ENCODE data around the gene C3orf62.
"Not testable (repeated sequence)": the region's sequence is repeated elsewhere in the genome, so short reads cannot be mapped to it uniquely, and the experiment has no call there.

C3orf62 gene

DNA sequence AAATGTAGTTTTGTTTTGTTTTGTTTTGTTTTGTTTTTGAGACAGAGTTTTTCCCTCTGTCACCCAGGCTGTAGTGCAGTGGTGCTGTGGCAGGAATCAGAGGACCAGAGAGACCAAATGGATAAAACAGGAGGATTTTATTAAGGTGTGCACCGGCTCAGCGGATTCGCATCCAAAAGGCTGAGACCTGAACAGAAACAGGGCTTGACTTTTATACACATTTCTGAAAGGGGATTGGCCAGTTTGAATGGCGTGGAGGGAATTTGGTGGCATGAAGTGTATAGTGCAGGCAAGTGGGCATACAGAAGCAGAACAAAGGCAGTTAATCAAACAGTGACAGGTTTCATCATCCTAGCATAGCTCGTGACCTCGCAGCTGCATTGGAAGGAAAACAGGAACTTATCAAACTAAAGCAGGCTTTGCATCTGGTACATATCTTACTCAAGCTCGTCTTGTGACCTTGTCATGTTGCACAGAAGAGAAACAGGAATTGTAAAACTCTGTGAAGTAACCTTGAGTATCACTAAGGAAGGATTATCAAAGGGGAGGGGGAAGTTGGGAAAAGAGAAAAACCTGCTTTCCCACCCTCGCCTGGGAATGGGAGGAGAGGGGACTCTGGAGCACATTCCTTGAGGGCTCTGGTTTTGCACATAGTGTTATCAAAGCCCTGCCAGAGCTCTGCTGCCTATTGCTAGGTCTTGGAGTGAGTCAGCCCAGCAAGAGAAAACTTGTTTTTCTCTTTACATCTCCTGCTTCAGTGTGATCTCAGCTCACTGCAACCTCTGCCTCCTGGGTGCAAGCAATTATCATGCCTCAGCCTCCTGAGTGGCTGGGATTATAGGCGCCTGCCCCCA lies 38.5 kb downstream of the C3orf62 start:
- H3K27me3 ChIP-seq (ENCODE audit: control insufficient read depth in 1 of 2, insufficient read depth in 2 of 2, low read length in 2 of 2): no peaks in the 10 kb centered on the region
- peaks cover 9% of the 10 kb centered on the region for H3K4me1 ChIP-seq (ENCODE audit: insufficient read depth, low read length)
- no peak overlapping the region for H3K4me3 ChIP-seq (ENCODE audit: low read depth in 1 of 2, low read length in 2 of 2)
- H3K27ac ChIP-seq (ENCODE audit: low read depth, low read length): peak overlapping the region; percentile 57
- H3K9ac ChIP-seq (ENCODE audit: low read length): no peak overlapping the region
- no peaks in the 10 kb centered on the region for H3K9me3 ChIP-seq (ENCODE audit: low read length)
- H3K36me3 ChIP-seq (ENCODE audit: insufficient read depth, low read length): no peaks in the 10 kb centered on the region

- no peak overlapping the region for H3K27ac ChIP-seq (ENCODE audit: low read depth, low read length)
- no peak overlapping the region for H3K4me3 ChIP-seq (ENCODE audit: low read depth in 1 of 2, low read length in 2 of 2)
- peaks cover 5% of the 10 kb centered on the region for H3K9me3 ChIP-seq (ENCODE audit: low read length)
- H3K9ac ChIP-seq (ENCODE audit: low read length): no peak overlapping the region
- no peaks in the 10 kb centered on the region for H3K36me3 ChIP-seq (ENCODE audit: insufficient read depth, low read length)
- peaks cover 9% of the 10 kb centered on the region for H3K4me1 ChIP-seq (ENCODE audit: insufficient read depth, low read length)
- H3K27me3 ChIP-seq (ENCODE audit: control insufficient read depth in 1 of 2, insufficient read depth in 2 of 2, low read length in 2 of 2): no peaks in the 10 kb centered on the region
Measured at GRCh38 chr3:49237344-49237743, 39.7 kb downstream of the C3orf62 start.

GRCh38 chr3:49236226-49236625 lies 40.8 kb downstream of the C3orf62 start:
- H3K27ac ChIP-seq (ENCODE audit: low read depth, low read length): no peak overlapping the region
- no peak overlapping the region for H3K4me3 ChIP-seq (ENCODE audit: low read depth in 1 of 2, low read length in 2 of 2)
- no peak overlapping the region for H3K9ac ChIP-seq (ENCODE audit: low read length)
- peaks cover 5% of the 10 kb centered on the region for H3K9me3 ChIP-seq (ENCODE audit: low read length)
- no peaks in the 10 kb centered on the region for H3K36me3 ChIP-seq (ENCODE audit: insufficient read depth, low read length)
- no peaks in the 10 kb centered on the region for H3K27me3 ChIP-seq (ENCODE audit: control insufficient read depth in 1 of 2, insufficient read depth in 2 of 2, low read length in 2 of 2)
- H3K4me1 ChIP-seq (ENCODE audit: insufficient read depth, low read length): peaks cover 9% of the 10 kb centered on the region

- H3K36me3 ChIP-seq (ENCODE audit: insufficient read depth, low read length): not testable (repeated sequence)
Measured at GRCh38 chr3:49228817-49229216, 48.2 kb downstream of the C3orf62 start.

DNA sequence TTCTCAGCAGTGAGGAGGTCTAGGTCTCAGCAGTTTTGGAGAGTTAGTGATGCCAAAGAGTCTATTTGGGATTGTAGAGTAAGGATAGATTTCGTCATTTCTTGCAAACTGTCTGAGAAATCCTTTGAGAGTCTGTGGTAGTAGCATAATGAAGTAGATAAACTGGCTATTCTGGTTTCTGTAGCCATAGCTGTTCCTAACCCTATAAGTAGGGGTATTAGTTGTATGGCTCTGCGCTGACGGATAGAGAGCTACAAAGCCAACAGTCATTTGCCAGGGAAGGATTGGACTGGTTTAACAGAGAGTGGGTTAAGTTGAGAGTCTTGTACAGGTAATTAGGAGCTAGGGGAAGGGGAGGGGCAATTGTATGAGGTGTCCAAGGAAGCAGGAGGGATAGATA lies 55.0 kb downstream of the C3orf62 start:
- H3K4me1 ChIP-seq (ENCODE audit: insufficient read depth, low read length): peaks cover 22% of the 10 kb centered on the region
- H3K9me3 ChIP-seq (ENCODE audit: low read length): no peaks in the 10 kb centered on the region
- no peak overlapping the region for H3K27ac ChIP-seq (ENCODE audit: low read depth, low read length)
- H3K27me3 ChIP-seq (ENCODE audit: control insufficient read depth in 1 of 2, insufficient read depth in 2 of 2, low read length in 2 of 2): no peaks in the 10 kb centered on the region
- H3K36me3 ChIP-seq (ENCODE audit: insufficient read depth, low read length): no peaks in the 10 kb centered on the region
- no peak overlapping the region for H3K9ac ChIP-seq (ENCODE audit: low read length)
- no peak overlapping the region for H3K4me3 ChIP-seq (ENCODE audit: low read depth in 1 of 2, low read length in 2 of 2)

More at GRCh38 chr3:49228817-49229216, 48.2 kb downstream of the C3orf62 start:
- not testable (repeated sequence) for H3K27ac ChIP-seq (ENCODE audit: low read depth, low read length); H3K27me3 ChIP-seq (ENCODE audit: control insufficient read depth in 1 of 2, insufficient read depth in 2 of 2, low read length in 2 of 2); H3K4me1 ChIP-seq (ENCODE audit: insufficient read depth, low read length); H3K9me3 ChIP-seq (ENCODE audit: low read length); H3K4me3 ChIP-seq (ENCODE audit: low read depth in 1 of 2, low read length in 2 of 2); H3K9ac ChIP-seq (ENCODE audit: low read length)

- H3K4me1 ChIP-seq (ENCODE audit: insufficient read depth, low read length): peaks cover 22% of the 10 kb centered on the region
- H3K36me3 ChIP-seq (ENCODE audit: insufficient read depth, low read length); H3K27ac ChIP-seq (ENCODE audit: low read depth, low read length); H3K9ac ChIP-seq (ENCODE audit: low read length); H3K9me3 ChIP-seq (ENCODE audit: low read length); H3K27me3 ChIP-seq (ENCODE audit: control insufficient read depth in 1 of 2, insufficient read depth in 2 of 2, low read length in 2 of 2); H3K4me3 ChIP-seq (ENCODE audit: low read depth in 1 of 2, low read length in 2 of 2): not testable (repeated sequence)
Measured at GRCh38 chr3:49220985-49221563, 56.0 kb downstream of the C3orf62 start.

GRCh38 chr3:49219132-49219531 lies 57.9 kb downstream of the C3orf62 start:
- peaks cover 22% of the 10 kb centered on the region for H3K4me1 ChIP-seq (ENCODE audit: insufficient read depth, low read length)
- no peaks in the 10 kb centered on the region for H3K36me3 ChIP-seq (ENCODE audit: insufficient read depth, low read length)
- no peak overlapping the region for H3K9ac ChIP-seq (ENCODE audit: low read length)
- H3K27me3 ChIP-seq (ENCODE audit: control insufficient read depth in 1 of 2, insufficient read depth in 2 of 2, low read length in 2 of 2): no peaks in the 10 kb centered on the region
- H3K27ac ChIP-seq (ENCODE audit: low read depth, low read length): peak overlapping the region; percentile 56
- no peak overlapping the region for H3K4me3 ChIP-seq (ENCODE audit: low read depth in 1 of 2, low read length in 2 of 2)
- no peaks in the 10 kb centered on the region for H3K9me3 ChIP-seq (ENCODE audit: low read length)

All from muscle layer of colon (tissue), 2 donors.